Measurements from ENCODE around the gene SPHK1. TPM values are rescaled to one million over a fixed set of nuclear protein-coding genes. Genes with fewer than 3 reads are reported as not detected.

The SPHK1 gene
- total RNA-seq, 1 experiment from 2014 or later, result 7.7 TPM

DNA sequence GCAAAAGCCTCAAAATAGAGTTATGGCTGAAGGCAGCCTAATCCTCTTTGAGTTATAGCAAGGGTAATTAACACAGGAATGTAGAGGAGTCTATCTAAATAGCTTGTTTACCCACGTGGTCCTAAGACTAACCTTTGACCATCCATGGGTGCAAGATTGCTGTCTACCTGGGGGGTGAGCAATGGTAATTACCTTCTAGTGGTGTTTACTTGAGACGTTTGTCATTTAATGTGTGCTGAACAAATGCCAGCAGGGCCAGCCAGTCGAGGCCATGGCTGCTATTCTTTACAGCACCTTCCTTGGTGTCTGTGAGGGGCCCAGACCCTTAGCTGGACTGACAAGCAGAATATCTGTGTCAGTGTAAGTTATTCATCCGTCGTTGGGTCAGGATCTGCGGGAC, 16.8 kb upstream of the SPHK1 start:
- Histone ChIP-seq H3K9me3 (no peaks in the 10 kb centered on the region), H3K27me3 (replicated peaks; ENCODE audit: control insufficient read depth, insufficient read depth, low read length) (no peaks in the 10 kb centered on the region), H3K36me3 (ENCODE audit: control insufficient read depth, insufficient read depth, low read length) (no peaks in the 10 kb centered on the region), H3K4me1 (peaks cover 5% of the 10 kb centered on the region), H3K4me3 (ENCODE audit: low read depth, low read length) (no peak overlapping the region)
- POLR2A ChIA-PET, result no interaction called here
- Mint-ChIP-seq H3K4me1 (ENCODE audit: low read depth, unreplicated experiment) (peaks cover 7% of the 10 kb centered on the region), H3K4me3 (ENCODE audit: unreplicated experiment) (no peak overlapping the region), H3K27me3 (ENCODE audit: insufficient read depth, unreplicated experiment) (no peaks in the 10 kb centered on the region), H3K9me3 (ENCODE audit: unreplicated experiment) (no peaks in the 10 kb centered on the region), H3K27ac (ENCODE audit: unreplicated experiment) (no peak overlapping the region), H3K36me3 (ENCODE audit: insufficient read depth, unreplicated experiment) (peaks cover 10% of the 10 kb centered on the region)
- intact Hi-C loops (cut with micrococcal nuclease; ENCODE audit: unreplicated experiment), result no loop called here
- DNase-seq, result peak in 1 of 2 experiments; percentile 47
- TF ChIP-seq, protein P1, sequence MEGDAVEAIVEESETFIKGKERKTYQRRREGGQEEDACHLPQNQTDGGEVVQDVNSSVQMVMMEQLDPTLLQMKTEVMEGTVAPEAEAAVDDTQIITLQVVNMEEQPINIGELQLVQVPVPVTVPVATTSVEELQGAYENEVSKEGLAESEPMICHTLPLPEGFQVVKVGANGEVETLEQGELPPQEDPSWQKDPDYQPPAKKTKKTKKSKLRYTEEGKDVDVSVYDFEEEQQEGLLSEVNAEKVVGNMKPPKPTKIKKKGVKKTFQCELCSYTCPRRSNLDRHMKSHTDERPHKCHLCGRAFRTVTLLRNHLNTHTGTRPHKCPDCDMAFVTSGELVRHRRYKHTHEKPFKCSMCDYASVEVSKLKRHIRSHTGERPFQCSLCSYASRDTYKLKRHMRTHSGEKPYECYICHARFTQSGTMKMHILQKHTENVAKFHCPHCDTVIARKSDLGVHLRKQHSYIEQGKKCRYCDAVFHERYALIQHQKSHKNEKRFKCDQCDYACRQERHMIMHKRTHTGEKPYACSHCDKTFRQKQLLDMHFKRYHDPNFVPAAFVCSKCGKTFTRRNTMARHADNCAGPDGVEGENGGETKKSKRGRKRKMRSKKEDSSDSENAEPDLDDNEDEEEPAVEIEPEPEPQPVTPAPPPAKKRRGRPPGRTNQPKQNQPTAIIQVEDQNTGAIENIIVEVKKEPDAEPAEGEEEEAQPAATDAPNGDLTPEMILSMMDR (IDR thresholded peaks at IDR 0.05; ENCODE audit: insufficient read depth in 1 of 2, low read depth in 1 of 2, low read length in 1 of 2, severe bottlenecking in 1 of 2, unreplicated experiment in 1 of 2), result no peak
- CTCF ChIA-PET, result no interaction called here
- BruUV-seq (replicated peaks), result no TSS peak

DNA sequence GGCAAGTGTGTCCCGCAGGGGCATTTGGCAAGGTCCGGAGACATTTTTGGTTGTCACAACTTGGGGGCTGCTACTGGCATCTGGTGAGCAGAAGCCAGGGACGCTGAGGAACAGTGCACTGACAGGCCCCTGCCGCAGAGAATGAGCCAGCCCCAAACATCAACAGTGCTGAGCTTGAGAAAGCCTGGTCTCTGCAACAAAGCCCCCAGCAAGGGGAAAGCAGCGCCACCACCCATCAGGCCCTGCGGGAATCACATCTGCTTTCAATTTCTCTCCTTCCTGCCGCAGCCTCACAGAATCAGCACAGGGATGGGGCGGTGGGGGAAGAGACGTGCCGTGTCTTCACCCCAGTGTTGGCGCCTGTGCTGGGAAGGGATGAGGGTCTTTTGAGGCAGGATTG, 15.9 kb upstream of the SPHK1 start:
- CTCF ChIA-PET, result no interaction called here
- peaks cover 5% of the 10 kb centered on the region for H3K4me1 ChIP-seq
- TF ChIP-seq, protein P1 (IDR thresholded peaks at IDR 0.05; ENCODE audit: insufficient read depth in 1 of 2, low read depth in 1 of 2, low read length in 1 of 2, severe bottlenecking in 1 of 2, unreplicated experiment in 1 of 2), result no peak
- peaks cover 10% of the 10 kb centered on the region for H3K36me3 Mint-ChIP-seq (ENCODE audit: insufficient read depth, unreplicated experiment)
- H3K9me3 Mint-ChIP-seq (ENCODE audit: unreplicated experiment), result no peaks in the 10 kb centered on the region
- POLR2A ChIA-PET, result no interaction called here
- no peaks in the 10 kb centered on the region for H3K27me3 ChIP-seq (replicated peaks; ENCODE audit: control insufficient read depth, insufficient read depth, low read length)
- no peaks in the 10 kb centered on the region for H3K27me3 Mint-ChIP-seq (ENCODE audit: insufficient read depth, unreplicated experiment)
- peaks cover 7% of the 10 kb centered on the region for H3K4me1 Mint-ChIP-seq (ENCODE audit: low read depth, unreplicated experiment)
- no peaks in the 10 kb centered on the region for H3K9me3 ChIP-seq
- intact Hi-C loops (cut with micrococcal nuclease; ENCODE audit: unreplicated experiment), result no loop called here
- no peak overlapping the region for H3K4me3 ChIP-seq (ENCODE audit: low read depth, low read length)
- H3K27ac Mint-ChIP-seq (ENCODE audit: unreplicated experiment), result no peak overlapping the region
- H3K36me3 ChIP-seq (ENCODE audit: control insufficient read depth, insufficient read depth, low read length), result no peaks in the 10 kb centered on the region
- no peak overlapping the region for H3K4me3 Mint-ChIP-seq (ENCODE audit: unreplicated experiment)
- no TSS peak for BruUV-seq (replicated peaks)
- DNase-seq, result no peak

DNA sequence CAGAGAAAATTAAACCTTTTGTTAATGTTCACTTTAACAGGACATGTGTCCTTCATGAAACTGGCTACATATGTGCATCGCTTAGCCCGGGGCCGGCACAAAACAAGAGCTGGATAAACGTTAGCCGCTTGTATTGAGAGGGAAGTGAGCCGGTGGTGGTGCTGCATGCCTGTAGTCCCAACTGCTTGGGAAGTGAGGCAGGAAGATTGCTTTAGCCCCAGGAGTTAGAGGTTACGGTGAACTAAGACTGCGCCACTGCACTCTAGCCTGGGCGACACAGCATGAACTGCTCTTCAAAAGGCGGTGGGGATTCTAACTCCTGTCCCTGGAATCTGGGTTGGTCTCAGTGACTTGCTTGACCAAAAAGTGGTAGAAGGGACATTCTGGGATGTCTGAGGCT, 15.0 kb upstream of the SPHK1 start:
- Histone ChIP-seq H3K27me3 (replicated peaks; ENCODE audit: control insufficient read depth, insufficient read depth, low read length) (no peaks in the 10 kb centered on the region), H3K4me1 (peaks cover 5% of the 10 kb centered on the region), H3K36me3 (ENCODE audit: control insufficient read depth, insufficient read depth, low read length) (no peaks in the 10 kb centered on the region), H3K9me3 (no peaks in the 10 kb centered on the region), H3K4me3 (ENCODE audit: low read depth, low read length) (no peak overlapping the region)
- H3K9me3 Mint-ChIP-seq (ENCODE audit: unreplicated experiment), result no peaks in the 10 kb centered on the region
- CTCF ChIA-PET, result interaction anchor here (0.8 to 1.6 kb wide), 2 partner anchors 16 to 29 kb away, joined by 4 to 5 read pairs; partner anchors contain the start of gene PRPSAP1
- intact Hi-C loops (cut with micrococcal nuclease; ENCODE audit: unreplicated experiment), result no loop called here
- peaks cover 10% of the 10 kb centered on the region for H3K36me3 Mint-ChIP-seq (ENCODE audit: insufficient read depth, unreplicated experiment)
- TF ChIP-seq, protein P1 (IDR thresholded peaks at IDR 0.05; ENCODE audit: insufficient read depth in 1 of 2, low read depth in 1 of 2, low read length in 1 of 2, severe bottlenecking in 1 of 2, unreplicated experiment in 1 of 2), result no peak
- H3K4me3 Mint-ChIP-seq (ENCODE audit: unreplicated experiment), result no peak overlapping the region
- H3K27me3 Mint-ChIP-seq (ENCODE audit: insufficient read depth, unreplicated experiment), result no peaks in the 10 kb centered on the region
- H3K27ac Mint-ChIP-seq (ENCODE audit: unreplicated experiment), result no peak overlapping the region
- POLR2A ChIA-PET, result no interaction called here
- no TSS peak for BruUV-seq (replicated peaks)
- peaks cover 7% of the 10 kb centered on the region for H3K4me1 Mint-ChIP-seq (ENCODE audit: low read depth, unreplicated experiment)
- no peak for DNase-seq
